Astrocyte of the spinal cord (primary cell): ENCODE results near the gene HOXA2.
A peak's percentile ranks its signal among the peaks of the same experiment; 100 is the strongest.

Experiments used
- DNase-seq: peaks from one replicate; pipeline ENCODE4 v3.0.0; 2011; ENCODE audit warnings: low read depth, low spot score
- H3K4me3 ChIP-seq: 2 replicates; pipeline ENCODE4 v1.5.1; 2011; ENCODE audit warnings: low read depth, mild to moderate bottlenecking, low read length, moderate library complexity
- CTCF ChIP-seq: IDR thresholded peaks from 2 replicates; pipeline ENCODE4 v1.5.1; 2012; ENCODE audit warnings: low read depth, mild to moderate bottlenecking, low read length, inconsistent platforms
- in situ Hi-C: cut with HindIII; loops from 2 replicates; pipeline ENCODE4 v1.10.0; 2017; ENCODE audit warnings: low sequenced_read_pairs

Gene HOXA2

GRCh38 chr7:27102581-27103442 lies at the start of gene HOXA2:
Gene HOXA2 (minus strand): TSS chr7:27102683. CDS start chr7:27102500, 183 bp downstream.
- DNase-seq, result peak; percentile 88
- in situ Hi-C loops, result no loop called here
- peak within 1 kb of the TSS; percentile 57 for H3K4me3 ChIP-seq
- no peak for TF ChIP-seq CTCF

DNA sequence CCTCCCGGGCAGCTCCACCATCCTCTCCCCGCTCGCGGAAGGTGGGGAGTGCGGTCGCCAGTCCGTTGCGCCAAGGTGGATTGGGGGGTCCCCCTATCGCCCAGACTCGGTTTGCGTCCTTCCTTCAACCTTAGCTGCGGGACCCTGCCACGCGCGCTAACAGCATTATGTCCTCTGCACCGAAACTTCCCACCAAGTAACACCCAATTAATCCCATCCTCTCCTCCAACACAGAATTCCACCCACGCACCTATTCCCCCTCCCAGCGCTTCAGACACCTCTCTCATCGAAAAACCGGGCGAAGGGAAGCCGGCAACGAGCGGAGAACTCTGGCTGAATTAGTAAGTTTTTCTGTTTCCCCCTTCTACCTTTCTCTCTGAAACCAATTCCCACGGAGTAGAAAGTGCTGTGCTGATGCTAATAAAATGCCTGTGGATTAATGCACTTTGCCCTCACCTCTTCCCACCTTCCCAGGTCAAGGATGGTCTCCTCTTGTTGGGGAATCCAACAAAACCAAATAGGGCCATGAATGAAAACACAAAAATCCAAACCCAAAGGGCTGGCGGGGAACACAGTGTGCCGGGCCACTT lies 49.0 kb upstream of the HOXA2 start:
- TF ChIP-seq CTCF, result no peak
- H3K4me3 ChIP-seq, result peak overlapping the region; percentile 69

DNA sequence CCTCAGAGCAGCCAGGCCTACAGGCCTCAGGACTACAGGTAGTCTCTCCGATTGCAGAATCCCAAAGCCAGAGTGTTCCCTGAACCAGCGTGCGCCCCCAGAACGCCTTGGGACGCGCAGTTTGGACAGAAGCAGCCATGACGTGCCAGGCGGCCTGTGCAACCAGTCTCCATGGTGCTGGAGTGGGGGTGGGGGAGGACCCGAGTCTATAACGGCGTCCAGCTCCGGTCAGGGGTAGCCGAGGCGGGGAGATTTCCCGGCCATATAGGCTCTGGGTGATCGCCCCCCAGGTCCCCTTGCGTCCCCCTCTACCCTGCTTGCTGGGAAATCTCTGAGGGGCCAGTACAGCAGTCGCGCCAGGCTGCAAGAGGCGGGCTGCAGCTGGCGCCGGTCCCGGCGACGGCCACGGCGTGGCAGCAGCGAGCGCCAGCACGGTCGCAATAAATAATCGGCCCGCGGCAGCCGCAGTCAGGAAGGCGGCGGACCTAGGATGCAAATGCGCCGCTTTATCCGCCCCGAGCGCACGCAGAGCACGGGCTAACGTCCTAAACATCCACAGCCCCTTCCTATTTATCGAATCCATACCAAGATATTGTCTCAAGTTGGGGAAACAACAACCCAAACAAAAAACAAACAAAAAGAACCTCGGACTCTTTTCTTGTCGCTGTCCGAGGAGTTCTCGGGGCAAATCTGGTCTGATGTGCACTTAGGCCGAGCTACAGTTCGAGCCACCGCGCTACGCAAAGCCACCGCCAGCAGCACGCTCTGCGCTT lies 48.3 kb upstream of the HOXA2 start:
- TF ChIP-seq CTCF, result peak; percentile 70
- DNase-seq, result peak; percentile 88
- in situ Hi-C loops, result loop anchor here (25.0 kb wide), 1 partner anchor 763 kb away; no protein-coding TSS in a partner anchor
- peak overlapping the region; percentile 69 for H3K4me3 ChIP-seq

More for the DNA sequence above, 49.0 kb upstream of the HOXA2 start:
- in situ Hi-C loops, result loop anchor here (25.0 kb wide), 1 partner anchor 764 kb away; no protein-coding TSS in a partner anchor
- no peak for DNase-seq

DNA sequence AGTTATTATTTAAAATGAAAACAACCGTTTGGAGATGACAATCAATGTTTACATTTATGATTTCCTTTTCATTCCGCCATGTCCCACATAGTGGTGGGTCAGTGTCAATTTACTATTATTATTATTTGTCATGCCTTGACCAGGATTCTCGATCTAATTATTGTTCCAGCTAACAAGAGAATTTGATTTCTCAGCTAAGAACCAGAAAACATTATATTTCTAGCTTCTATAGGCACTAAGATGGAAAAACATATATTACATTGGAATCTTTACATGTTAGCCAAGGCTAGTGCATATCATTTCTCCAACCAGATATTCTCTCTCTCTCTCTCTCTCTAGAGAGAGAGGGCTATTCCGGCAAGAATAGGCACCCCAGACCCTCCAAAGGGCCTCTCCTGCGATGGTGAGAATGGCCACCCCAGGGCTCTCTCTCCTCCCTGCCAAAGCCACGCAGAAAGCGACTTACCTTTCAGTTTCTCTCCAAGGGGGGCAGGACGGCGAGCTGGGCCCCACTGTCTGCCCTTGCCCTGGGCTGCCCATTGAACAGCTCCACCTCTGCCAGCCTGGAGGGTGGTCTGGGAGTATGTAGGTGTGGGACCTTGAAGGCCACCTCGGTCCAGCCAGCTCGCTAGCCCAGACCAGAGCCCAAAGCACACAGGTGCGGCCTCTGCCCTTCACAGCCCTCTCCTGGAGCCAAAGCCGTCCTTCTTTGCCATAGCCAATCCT lies 47.5 kb upstream of the HOXA2 start:
- in situ Hi-C loops, result loop anchor here (25.0 kb wide), 1 partner anchor 763 kb away; no protein-coding TSS in a partner anchor
- TF ChIP-seq CTCF, result no peak
- peak overlapping the region; percentile 69 for H3K4me3 ChIP-seq
- no peak for DNase-seq

DNA sequence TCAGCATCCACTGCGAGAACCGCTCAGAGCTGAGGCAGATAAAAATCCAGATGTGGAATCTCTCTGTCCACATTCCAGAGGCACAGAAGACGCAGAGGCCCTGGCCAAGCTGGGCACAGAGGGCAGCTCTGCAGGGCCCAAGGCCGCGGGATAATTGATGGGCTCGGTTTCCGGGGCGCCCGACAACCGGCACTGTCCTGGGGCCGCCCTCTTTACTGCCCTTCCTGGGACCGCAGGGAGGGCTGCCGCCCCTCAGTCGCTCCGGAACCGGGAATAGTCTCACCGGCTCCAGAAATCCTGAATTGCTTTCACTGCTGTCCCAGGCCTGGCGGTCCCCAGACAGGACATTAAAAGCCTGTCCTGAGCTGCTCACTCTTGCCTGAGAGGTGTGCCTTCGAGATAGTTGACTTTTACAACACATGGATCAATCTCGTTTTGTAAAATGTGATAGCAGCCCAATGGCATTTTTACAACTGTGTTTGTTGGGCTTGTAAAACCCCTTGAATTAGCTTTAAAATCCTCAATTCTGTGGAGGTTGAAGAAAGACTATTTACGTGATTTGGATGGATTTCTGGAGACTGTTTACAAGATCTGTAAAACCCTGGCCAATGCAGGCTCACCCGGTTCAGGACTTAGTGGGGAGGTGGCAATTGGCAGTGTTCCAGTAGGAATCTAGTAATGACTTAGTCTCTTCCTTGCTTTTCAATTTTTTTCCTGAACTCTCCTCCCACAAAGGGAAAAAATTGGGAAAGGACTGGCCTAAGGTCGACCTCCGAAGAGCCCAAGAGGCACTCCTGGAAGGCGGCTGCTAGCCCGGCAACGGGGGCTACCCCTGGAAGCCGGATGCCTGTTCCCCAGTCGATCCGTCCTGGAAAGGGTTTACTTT lies 46.5 kb upstream of the HOXA2 start:
- DNase-seq, result no peak
- in situ Hi-C loops, result no loop called here
- TF ChIP-seq CTCF, result no peak
- peak overlapping the region; percentile 69 for H3K4me3 ChIP-seq
